Stimulated activated CD4-positive, alpha-beta T cell treated with anti-CD3 and anti-CD28 coated beads, Interleukin-4, amount 100 ng/mL, for 24 hours (primary cell): ENCODE measurements around the gene LUZP1.

Experiments used
- DNase-seq: peaks from one replicate; pipeline ENCODE4 v3.0.0-alpha.2; 2020

The LUZP1 gene

DNA sequence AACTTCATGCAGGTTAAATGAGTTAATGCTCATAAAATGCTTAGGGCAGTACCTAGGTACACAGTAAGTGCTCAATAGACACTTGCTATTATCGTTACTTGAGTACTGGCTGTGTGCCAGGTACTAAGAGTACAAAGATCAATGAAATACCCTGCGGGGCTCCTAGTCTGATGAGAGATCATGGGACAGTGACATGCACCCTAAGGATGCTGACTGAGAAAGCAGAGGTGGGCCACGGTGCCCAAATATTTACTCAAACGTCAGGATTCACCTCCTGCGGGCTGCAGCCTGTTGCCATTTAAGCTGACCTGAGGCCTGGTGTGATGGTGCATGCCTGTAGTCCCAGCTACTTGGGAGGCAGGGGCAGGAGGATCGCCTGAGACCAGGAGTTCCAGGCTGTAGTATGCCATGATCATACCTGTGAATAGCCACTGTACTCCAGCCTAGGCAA lies 19.8 kb upstream of the LUZP1 start:
- DNase-seq, result no peak

DNA sequence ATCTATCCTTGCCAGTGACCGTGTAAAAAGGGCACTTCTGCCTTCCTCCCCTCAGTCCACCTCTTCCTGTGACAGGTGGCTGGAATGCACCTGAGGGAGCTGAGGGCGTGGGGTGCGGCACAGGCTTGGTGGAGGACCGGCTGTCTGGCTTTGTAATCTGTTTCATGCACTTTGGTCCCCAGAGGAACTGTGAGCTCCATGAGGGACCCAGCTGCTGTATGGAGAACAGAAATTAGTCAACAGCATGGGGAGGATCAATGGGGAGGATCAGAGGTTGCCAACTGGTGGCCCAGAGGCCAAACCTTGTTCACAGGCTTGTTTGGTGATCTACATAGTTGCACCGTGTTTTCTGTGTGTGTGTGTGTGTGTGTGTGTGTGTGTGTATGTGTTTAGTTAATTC lies 19.0 kb upstream of the LUZP1 start:
- DNase-seq, result no peak

DNA sequence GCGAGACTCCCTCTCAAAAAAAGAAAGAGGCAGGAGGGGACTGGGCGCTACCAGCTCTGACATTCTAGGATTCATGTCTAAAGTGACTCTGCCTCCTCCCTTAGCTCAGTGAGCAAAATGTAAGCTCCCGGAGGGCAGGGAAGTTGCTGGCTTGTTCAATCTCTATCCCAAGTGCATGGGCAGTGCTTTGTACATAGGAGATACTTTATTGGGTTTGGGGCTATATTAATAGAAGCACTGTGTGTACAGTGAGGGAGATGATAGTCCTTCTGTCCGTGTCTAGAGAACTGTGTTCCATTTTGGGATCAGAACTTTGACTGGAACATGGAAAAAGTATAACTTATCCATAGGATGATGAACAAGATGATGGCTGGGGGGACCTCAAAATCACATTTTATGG lies 16.7 kb upstream of the LUZP1 start:
- no peak for DNase-seq

DNA sequence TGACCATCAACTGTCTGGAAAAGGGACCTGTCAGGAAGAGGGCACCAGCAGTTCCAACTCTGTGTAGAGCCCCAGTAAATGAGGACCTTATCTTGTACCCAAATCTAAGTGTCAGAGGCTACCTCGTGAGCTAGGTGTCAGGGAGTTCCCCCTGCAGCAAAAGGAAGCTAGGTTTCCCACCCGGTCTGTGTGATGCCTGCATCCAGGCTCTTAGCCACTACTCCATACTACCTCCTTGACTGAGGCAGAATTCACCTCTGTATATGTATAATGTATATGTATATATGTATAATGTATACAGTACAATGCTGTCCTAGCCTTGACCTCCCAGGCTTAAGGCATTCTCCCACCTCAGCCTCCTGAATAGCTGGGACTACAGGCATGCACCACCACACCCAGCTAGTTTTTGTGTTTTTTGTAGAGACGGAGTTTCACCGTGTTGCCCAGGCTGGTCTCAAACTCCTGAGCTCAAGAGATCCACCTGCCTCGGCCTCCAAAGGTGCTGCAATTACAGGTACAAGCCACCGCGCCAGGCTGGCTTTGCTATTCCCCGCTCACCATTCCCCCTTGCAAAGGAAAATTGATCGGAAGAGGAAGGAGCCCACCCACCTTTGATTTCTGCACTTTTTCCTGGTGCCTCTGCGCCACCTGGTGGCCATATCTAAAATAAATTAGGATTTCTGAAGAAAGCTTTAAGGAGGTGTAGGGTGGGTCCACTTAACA lies 15.7 kb upstream of the LUZP1 start:
- DNase-seq, result peak; percentile 45

DNA sequence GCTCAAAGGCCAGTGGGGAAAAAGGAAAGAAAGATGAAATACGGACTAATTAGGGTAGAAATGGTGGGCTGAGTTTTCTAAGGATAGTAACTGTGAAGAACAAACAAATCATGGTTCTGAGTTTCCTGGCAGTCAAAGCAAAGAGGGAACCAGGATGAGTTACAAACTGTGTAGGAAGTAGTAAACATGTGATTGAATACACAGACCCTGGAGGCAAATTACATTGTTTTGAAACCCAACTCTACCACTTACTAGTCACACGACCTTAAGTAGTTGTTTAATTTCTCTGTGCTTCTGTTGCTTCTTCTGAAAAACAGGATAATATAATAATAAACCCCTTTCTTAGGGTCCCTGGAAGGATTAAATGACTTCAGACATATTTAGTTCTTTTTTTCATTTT lies 11.2 kb upstream of the LUZP1 start:
- DNase-seq, result no peak

DNA sequence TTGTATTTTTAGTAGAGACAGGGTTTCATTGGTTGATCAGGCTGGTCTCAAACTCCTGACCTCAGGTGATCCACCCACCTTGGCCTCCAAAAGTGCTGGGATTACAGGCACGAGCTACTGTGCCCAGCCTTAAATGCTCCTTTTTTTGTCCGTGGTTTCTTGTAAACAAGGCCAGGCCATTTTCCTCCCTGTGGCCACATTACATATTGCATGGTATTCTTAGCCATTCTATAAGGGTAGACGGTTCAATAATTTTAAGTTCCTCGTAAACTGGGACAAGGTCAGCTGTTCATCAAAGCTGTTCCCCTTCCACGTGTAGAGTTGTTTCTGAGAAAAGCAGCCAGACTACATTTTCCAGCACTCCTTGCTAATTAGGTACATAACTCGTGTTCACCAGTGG lies 10.3 kb upstream of the LUZP1 start:
- no peak for DNase-seq

DNA sequence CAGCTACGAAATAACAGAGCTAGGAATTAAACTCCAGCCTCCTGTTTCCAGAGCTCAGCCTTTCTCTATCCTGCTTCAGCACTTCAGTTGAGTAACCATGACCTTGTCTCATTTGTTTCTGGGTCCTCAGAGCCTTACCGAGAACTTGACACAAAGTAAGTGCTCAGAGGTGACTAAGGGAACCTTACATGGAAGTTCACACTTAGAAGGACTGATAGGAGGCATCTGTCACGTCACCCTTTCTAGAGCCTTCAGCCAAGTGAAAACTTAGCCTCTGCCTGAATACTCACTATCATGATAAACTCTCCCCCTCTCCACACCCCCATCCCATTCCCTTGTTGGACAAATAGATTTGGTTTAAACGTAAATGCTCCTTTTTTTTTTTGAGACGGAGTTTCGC lies 9.8 kb upstream of the LUZP1 start:
- DNase-seq, result no peak

DNA sequence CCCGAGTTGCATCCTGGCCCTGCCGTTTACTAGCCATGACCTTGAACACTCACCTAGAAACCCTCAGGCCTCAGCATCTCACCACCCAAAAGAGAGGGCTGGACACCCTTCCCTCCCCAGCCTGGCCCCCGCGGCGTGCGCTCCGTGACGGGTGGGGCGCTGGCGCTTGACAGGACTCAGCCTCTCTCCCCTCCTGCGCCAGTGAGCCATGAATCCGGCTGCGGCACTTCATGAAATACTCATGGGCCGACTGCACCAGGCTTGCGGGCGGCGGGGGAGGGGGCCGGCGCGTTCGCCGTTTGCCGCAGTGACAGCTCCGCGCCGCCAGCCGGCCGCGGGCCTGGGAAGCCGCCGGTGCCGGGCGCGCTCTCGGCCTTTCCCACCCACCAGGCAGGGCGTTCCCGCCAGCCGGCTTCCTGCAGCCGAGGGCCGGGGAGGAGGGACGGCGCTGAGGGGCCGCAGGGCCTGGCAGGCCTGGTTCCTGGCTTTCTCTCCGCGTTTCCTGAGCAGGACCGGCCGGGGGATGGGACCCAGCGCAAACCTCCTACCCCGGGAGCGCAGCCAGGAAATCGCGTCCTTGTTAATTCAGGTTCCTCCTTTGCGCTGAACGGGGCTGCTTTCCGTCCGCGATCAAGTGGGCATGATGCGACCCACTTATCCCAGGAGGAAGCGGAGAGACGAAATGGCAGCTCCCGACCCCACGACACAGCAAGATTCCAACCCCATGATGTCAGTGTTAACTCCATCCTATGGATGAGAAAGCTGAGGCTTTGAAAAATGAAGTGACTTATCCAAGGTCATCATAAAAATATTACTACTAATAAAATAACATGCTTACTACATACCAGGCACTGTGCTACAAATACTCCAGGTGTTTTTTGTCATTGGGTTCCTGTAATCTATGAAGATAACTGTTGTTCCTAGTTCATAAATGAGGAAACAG lies 9.1 kb upstream of the LUZP1 start:
- peak; percentile 53 for DNase-seq

DNA sequence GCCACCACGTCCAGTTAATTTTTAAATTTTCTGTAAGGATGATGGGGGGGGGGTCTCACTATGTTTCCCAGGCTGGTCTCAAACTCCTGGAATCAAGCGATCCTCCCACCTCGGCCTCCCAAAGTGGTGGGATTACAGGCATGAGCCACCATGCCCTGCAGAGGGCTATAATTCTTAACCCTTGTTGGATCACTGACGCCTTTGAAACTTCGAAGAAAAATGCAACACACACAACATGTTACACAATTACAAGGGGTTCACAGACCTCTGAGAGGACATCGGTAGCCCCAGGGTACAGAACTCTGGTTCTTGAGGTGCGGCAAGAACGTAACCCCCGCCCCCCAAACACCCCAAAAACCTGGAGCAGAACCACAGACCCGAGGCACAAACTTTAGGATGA lies 8.4 kb upstream of the LUZP1 start:
- no peak for DNase-seq

DNA sequence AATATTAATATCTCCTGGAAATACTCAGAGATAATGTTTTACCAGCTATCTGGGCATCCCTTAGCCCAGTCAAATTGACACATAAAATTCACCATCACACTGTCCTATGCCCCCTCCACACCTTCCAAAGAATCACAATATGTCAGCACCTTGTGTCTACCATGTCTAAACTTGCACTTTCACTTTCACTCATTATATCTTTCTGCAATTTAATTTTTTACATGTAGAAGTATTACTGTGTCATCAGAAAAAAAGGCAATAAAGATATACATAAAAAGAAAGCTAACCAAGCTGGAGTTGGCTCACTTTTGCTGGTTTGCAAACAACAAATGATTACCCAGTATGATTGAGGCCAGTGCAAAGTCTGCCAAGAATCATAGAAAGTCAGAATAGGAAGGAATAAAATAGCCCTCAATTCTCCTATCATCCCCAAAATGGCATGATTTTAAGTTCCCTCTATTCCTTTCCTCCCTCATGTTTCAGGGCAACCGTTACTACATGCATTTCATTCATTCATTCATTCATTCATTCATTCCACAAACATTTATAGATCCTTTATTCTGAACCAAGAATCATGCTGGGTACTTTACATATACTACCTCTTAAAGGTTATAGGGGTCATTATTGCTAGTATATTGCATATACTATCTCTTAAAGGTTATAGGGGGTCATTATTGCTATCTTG lies 5.9 kb upstream of the LUZP1 start:
- no peak for DNase-seq

DNA sequence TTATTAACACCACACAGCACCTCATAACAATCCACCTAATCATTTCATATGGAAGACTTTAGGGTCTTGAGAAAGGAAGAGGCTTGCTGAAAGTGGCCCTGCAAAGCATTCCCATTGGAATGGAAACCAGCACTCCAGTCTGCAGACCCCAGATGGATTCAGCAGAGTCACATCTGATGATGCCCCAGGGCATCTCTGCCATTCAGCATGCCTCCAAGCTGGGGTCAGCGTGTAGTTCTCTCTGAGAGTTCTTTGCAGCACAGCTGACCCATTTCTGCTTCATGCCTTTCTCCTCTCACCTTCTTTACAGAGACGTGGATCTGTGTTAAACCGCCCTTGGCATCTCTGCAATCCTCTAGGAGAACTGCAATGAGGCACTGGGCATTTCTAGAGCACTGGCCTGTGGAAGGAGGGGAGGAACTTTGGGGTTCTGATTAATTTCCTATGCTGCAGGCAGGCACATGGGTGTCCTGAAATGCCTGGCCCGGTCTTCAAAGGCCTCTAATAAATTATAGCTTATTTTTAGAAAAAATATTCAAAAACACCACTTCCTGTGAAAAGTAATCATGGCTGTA lies 2.6 kb upstream of the LUZP1 start:
- DNase-seq, result no peak

DNA sequence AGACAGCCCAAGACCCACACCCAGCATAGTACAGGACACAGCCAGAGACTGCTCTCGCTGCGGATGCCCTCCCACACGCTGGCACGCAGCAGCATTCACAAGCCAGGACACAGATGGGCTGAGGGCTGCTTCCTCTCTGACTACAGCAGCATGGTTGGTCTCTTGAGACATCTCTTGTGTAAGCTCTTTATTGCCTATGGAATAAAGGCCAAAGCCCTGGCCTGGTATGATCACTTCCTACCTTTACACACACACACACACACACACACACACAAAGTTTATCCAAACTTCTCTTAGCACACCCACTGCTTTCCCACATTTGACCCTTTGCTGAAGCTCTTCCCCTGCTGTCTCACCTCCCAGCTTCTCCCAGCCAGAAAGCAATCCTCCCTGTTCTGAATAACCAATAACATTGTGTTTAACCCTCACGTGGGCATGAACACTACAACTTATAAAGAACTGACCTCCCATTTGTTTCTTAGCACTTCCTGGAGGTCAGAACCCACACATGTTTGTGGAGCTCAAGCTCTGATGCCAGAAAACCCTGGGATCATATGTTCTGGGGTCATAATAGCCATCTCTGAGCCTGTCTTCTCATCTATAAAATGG lies 1.2 kb upstream of the LUZP1 start:
- DNase-seq, result no peak

DNA sequence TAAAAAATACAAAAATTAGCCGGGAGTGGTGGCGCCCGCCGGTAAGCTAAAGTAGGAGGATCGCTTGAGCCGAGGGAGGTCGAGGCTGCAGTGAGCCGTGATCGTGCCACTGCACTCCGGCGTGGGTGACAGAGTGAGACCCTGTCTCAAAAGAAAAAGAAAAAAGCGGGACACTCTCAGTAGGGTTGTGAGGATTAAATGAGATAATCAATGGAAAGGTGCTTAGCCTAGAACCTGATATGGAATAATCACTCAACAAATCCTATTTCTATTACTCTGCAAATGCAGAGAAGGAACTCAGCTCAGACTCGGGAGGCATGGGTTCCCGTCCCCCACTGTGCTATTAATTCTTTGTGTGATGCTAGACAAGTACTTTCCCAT lies 529 bp upstream of the LUZP1 start:
- no peak for DNase-seq

DNA sequence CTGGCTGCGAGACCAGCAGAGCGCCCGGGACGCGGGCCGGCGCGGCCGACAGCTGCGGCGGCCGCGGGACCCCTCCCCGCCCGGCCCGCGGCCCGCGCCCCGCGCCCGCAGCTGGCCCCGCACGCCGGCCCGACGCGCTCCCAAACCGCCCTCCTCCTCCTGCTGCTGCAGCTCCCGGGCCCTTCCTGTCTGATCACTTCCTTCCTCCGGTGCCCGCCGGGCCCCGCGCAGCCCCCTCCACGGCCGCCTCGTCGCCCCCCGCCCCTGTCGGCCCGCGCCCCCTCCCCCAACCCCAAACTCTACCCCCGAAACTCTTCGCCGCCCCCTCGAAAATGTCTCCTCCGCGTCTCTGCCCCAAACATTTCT lies 594 bp downstream of the LUZP1 start:
- DNase-seq, result peak; percentile 26

DNA sequence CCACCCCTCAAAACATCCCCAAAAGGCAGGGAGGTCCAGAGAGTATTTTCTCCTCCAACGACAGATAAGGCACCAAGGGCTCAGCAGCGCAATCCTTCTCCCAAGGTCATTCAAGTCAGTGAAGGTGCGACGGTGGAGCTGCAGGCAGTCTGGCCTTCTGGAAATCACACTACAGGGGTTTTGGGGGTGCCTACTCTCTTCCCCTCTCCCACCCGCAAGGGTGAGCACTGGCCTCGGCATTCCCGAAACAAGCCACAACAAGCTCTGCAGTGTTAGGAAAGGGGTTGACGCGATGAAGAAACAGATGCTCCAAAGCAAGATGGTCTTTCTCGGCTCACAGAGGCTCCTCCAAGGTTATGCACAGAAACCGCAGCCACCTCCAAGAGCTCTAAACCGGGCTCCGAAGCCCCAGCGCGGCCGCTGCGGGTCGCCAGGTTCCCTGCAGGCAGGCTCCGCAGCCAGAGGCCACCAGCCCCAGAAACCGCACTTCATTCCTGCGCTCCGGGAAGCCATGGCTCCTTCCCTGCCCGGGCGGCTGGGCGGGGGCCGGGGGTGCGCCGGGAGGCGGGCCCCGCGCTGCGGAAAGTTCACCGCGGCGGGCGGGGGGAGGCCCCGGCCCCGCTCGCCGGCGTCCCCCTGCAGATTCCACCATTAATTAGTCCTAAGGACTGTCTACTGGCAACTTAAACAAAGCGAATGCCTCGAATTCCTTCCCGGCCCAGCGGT lies 1.1 kb downstream of the LUZP1 start:
- peak; percentile 27 for DNase-seq

DNA sequence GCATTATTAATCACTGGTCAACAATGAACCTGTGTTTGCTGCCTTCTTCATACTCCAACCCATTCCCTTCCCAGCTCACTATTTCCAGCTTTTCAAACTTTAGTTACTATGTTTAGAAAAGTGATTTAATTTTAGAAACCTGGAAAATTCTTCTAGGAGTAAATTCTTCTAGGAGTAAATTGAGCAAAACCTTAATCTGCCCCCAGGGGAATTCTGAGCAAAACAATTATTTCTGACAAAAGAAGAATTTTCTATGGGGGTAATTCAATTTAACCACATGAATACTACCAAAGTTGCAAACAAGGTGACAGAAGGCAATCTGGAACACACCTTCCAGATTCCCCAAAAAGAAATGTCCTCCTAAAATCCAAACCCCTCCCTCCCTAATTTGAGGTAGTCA lies 1.8 kb downstream of the LUZP1 start:
- no peak for DNase-seq

DNA sequence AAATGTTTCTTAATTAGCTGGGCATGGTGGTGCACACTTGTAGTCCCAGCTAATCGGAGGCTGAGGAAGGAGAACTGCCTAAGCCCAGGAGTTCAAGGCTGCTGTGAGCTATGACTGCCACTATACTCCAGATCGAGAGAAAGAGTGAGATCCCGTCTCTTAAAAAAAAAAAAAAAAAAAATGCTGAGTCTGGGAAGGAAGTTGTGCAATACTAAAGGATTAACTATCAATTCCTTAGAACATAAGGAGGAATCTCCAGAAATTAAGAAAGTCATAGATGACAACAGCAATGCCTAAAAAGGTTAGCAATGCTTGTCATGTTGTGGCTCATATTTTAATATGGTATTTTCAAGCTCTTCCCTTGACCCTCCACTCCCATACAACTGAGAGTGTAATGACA lies 5.3 kb downstream of the LUZP1 start:
- DNase-seq, result no peak

DNA sequence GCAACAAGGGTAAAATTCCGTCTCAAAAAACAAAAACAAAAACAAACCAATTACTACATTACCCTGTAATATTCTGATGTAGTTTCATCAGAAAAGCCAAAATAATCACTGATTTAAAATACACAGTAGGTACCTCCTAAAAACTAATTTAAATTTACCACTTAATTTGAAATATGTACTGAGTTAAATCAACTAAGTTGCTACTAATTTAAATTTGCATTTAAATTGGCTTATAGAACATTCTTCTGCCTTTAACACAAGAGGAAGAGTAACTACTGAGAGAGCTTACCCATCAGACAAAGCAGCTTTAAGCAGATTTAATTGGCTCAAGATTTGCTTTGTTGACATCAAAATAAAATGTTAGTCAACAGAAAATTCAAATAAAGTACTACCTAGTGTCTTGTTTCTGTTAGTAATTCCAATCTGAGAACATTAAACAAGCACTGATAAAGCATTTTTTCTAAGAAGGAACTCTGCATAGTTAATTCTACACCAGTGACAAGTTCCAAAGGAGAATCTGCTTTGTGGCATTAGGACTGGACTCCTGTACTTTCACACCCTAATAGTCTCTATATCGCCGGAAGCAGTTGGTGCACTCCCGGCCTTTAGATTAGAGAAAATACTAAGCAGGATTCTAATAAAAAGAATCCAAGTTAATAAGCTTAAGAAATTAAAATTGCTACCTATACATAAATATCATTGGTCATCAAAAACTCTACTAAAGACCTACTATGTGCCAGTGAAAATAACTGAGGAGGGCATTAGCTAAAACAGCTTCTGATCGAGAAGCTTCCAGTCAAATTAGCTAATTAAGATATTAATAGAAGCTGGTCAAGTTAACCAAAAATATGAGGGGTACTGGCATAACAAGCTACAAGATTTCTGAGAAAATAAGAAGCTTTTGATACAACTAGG lies 8.4 kb downstream of the LUZP1 start:
- DNase-seq, result no peak

DNA sequence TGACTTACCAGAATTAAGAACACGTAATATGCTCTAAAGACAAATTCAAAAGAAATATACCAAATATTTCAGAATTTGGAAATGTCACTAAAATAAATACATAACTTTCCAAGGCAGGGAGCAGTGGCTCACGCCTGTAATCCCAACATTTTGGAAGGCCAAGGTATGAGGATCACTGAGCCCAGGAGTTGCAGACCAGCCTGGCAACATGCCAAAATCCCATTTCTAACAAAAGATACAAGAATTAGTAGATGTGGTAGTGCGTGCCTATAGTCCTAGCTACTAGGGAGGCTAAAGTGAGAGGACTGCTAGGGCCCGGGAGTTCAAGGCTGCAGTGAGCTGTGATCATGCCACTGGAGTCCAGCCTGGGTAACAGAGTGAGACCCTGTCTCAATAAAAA lies 11.7 kb downstream of the LUZP1 start:
- no peak for DNase-seq

DNA sequence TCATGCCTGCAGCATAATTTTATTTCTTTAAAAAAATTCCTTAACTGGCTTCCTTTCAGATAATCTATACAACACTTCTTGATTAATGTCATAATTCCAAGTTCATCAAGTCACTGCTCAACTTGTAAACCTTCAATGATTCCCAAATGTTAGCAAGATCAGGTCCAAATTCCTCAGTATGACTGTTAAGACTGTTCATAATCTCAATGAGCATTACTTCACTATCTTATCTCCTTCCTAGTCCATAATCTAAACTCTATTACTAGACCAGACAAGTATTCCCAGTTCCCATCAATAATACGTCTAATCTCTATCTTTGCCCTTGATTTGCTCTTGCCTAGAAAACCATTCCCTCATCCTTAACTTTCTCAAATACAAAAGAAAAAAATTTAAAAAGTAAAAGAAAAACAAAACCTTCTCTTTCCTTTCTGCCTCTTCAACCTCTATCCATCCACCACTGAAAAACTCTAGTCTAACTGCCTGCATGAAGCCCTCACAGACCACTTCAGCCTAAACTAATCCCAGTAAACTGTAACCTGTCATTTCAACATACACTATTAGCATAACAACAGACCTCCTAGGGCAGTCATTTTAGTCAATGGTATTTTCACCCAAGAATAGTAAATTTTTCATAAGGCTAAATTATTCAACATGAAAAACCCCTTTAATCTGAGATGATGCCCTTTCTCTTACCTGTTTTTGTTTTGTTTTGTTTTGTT lies 15.5 kb downstream of the LUZP1 start:
- no peak for DNase-seq
